ENCODE results near the gene RPRD2. TPM values are rescaled to one million over a fixed set of nuclear protein-coding genes. Genes with fewer than 3 reads are reported as not detected.

The RPRD2 gene
- total and polyA plus RNA-seq, 9 of the 15 experiments (the other 6 are each of a cell fraction or from before 2014, with no cell fraction given): 1.5 to 21.6 (median 7.7) TPM

DNA sequence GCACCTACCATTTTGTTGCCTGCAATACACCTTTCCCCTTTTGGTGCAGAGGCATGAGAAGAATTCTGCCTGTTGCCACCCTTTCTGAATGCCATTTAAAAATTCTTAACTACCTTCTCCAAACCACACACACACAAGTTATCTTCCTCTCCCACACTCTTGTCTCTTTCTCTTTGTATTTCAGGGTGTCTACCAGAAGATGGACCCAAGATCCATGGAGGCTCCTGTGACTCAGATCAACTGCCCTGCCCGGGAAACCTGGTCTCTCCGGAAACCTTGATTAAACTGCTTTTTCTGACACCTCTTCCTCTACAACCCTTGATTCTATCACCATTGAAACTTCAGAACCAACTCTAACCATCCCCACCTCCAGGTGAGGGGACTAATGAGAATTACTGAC, 120.9 kb downstream of the RPRD2 start (continued):
- TF ChIP-seq ZNF280A (IDR thresholded peaks at IDR 0.05; ENCODE audit: low read depth, partially characterized antibody) (no peak), FOXP4 (CRISPR knock-in tag; IDR thresholded peaks at IDR 0.05; ENCODE audit: borderline replicate concordance) (no peak), SNRNP70 (optimal IDR thresholded peaks at IDR 0.05; ENCODE audit: low read depth, low read length) (no peak), ZKSCAN1 (IDR thresholded peaks at IDR 0.05; ENCODE audit: low read depth, low read length) (no peak), TEAD1 (CRISPR knock-in tag; IDR thresholded peaks at IDR 0.05) (0 out of 4 replicates have a peak, but pooled peaks of 1 of the 2 experiments have one; percentile 29), ZBTB2 (IDR thresholded peaks at IDR 0.05) (no peak), SOX6 (IDR thresholded peaks at IDR 0.05) (no peak), MXD1 (CRISPR knock-in tag; IDR thresholded peaks at IDR 0.05; ENCODE audit: borderline replicate concordance, poor library complexity, severe bottlenecking) (no peak), TAF1 (IDR thresholded peaks at IDR 0.05; ENCODE audit: control insufficient read depth, extremely low read depth, insufficient read depth, low read length, severe bottlenecking) (no peak), SMARCA4 (IDR thresholded peaks at IDR 0.05) (0 out of 2 replicates have a peak, but pooled peaks have one; percentile 38), SMAD4 (CRISPR knock-in tag; conservative IDR thresholded peaks at IDR 0.05) (peak; percentile 27; the same call in 1 of the 2 replicates), ZNF717 (CRISPR knock-in tag; IDR thresholded peaks at IDR 0.05) (no peak), MIER1 (IDR thresholded peaks at IDR 0.05; ENCODE audit: low read depth) (no peak), SMARCB1 (IDR thresholded peaks at IDR 0.05; ENCODE audit: insufficient read length, low read depth) (no peak), CHD4 (IDR thresholded peaks at IDR 0.05; ENCODE audit: insufficient read depth, insufficient replicate concordance, low read depth, low read length, poor library complexity, severe bottlenecking) (no peak), NCOR1 (IDR thresholded peaks at IDR 0.05) (peak; percentile 30; the same call in 1 of the 2 replicates), BRCA1 (IDR thresholded peaks at IDR 0.05) (no peak), BRCA1 (CRISPR knock-in tag; IDR thresholded peaks at IDR 0.05) (no peak)
- TF ChIP-seq, protein P1, sequence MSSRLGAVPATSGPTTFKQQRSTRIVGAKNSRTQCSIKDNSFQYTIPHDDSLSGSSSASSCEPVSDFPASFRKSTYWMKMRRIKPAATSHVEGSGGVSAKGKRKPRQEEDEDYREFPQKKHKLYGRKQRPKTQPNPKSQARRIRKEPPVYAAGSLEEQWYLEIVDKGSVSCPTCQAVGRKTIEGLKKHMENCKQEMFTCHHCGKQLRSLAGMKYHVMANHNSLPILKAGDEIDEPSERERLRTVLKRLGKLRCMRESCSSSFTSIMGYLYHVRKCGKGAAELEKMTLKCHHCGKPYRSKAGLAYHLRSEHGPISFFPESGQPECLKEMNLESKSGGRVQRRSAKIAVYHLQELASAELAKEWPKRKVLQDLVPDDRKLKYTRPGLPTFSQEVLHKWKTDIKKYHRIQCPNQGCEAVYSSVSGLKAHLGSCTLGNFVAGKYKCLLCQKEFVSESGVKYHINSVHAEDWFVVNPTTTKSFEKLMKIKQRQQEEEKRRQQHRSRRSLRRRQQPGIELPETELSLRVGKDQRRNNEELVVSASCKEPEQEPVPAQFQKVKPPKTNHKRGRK (tag; IDR thresholded peaks at IDR 0.05): no peak
- TF ChIP-seq, protein P2, sequence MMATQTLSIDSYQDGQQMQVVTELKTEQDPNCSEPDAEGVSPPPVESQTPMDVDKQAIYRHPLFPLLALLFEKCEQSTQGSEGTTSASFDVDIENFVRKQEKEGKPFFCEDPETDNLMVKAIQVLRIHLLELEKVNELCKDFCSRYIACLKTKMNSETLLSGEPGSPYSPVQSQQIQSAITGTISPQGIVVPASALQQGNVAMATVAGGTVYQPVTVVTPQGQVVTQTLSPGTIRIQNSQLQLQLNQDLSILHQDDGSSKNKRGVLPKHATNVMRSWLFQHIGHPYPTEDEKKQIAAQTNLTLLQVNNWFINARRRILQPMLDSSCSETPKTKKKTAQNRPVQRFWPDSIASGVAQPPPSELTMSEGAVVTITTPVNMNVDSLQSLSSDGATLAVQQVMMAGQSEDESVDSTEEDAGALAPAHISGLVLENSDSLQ (IDR thresholded peaks at IDR 0.05): no peak
